H9 (cell line): ENCODE data around the gene STK17B. TPM values are rescaled to one million over a fixed set of nuclear protein-coding genes. Genes with fewer than 3 reads are reported as not detected.

Experiments used
- DNase-seq: peaks from one replicate; pipeline ENCODE4 v3.0.0-alpha.2; 2017
- H2AFZ ChIP-seq: one replicate; pipeline ENCODE4 v1.6.1; 2013; ENCODE audit warnings: mild to moderate bottlenecking, low read length, control low read depth, moderate library complexity
- H2AK5ac ChIP-seq: 2 replicates; pipeline ENCODE4 v1.6.1; 2013; ENCODE audit warnings: low read length, control low read depth, mixed read lengths; ENCODE audit not compliant: insufficient read length
- H2BK120ac ChIP-seq: one replicate; pipeline ENCODE4 v1.6.1; 2013; ENCODE audit warnings: low read depth, mild to moderate bottlenecking, low read length, control low read depth, inconsistent platforms; ENCODE audit not compliant: poor library complexity, severe bottlenecking
- H2BK12ac ChIP-seq: 2 replicates; pipeline ENCODE4 v1.6.1; 2013; ENCODE audit warnings: low read length, control low read depth, mixed read lengths, low read depth; ENCODE audit not compliant: insufficient read length
- H2BK15ac ChIP-seq: 2 replicates; pipeline ENCODE4 v1.6.1; 2013; ENCODE audit warnings: low read depth, low read length, control low read depth
- H2BK20ac ChIP-seq: one replicate; pipeline ENCODE4 v1.6.1; 2013; ENCODE audit warnings: low read depth, mild to moderate bottlenecking, low read length, control low read depth, inconsistent platforms; ENCODE audit not compliant: poor library complexity, severe bottlenecking
- H2BK5ac ChIP-seq: 2 replicates; pipeline ENCODE4 v1.6.1; 2013; ENCODE audit warnings: low read length, control low read depth, mixed read lengths; ENCODE audit not compliant: insufficient read length
- H3K14ac ChIP-seq: 2 replicates; pipeline ENCODE4 v1.6.1; 2013; ENCODE audit warnings: low read length, control low read depth; ENCODE audit not compliant: insufficient read depth
- H3K18ac ChIP-seq: 2 replicates; pipeline ENCODE4 v1.6.1; 2013; ENCODE audit warnings: low read depth, mild to moderate bottlenecking, mixed read lengths, low read length, control low read depth; ENCODE audit not compliant: insufficient read length
- H3K23ac ChIP-seq: 2 replicates; pipeline ENCODE4 v1.6.1; 2013; ENCODE audit warnings: low read length, control low read depth, mixed read lengths, low read depth; ENCODE audit not compliant: insufficient read length
- H3K23me2 ChIP-seq: 2 replicates; pipeline ENCODE4 v1.6.1; 2013; ENCODE audit warnings: low read depth, mild to moderate bottlenecking, mixed read lengths, low read length, control low read depth; ENCODE audit not compliant: insufficient read length, poor library complexity, severe bottlenecking
- H3K27ac ChIP-seq: 2 replicates; pipeline ENCODE4 v1.5.1; 2013; ENCODE audit warnings: low read length, control low read depth, mixed read lengths, low read depth; ENCODE audit not compliant: insufficient read length
- H3K27me3 ChIP-seq: 2 replicates; pipeline ENCODE4 v1.6.1; 2013; ENCODE audit warnings: low read length, control low read depth, inconsistent platforms; ENCODE audit not compliant: insufficient read depth
- H3K4ac ChIP-seq: 2 replicates; pipeline ENCODE4 v1.6.1; 2013; ENCODE audit warnings: low read depth, mild to moderate bottlenecking, control low read depth, inconsistent platforms, low read length, moderate library complexity
- H3K4me1 ChIP-seq: 2 replicates; pipeline ENCODE4 v1.6.1; 2013; ENCODE audit warnings: low read length, control low read depth, inconsistent platforms; ENCODE audit not compliant: insufficient read depth
- H3K4me2 ChIP-seq: 2 replicates; pipeline ENCODE4 v1.6.1; 2013; ENCODE audit warnings: low read length, control low read depth, mixed read lengths; ENCODE audit not compliant: insufficient read length, insufficient read depth
- H3K56ac ChIP-seq: 2 replicates; pipeline ENCODE4 v1.6.1; 2013; ENCODE audit warnings: low read depth, mild to moderate bottlenecking, mixed read lengths, low read length, control low read depth; ENCODE audit not compliant: insufficient read length
- H3K79me1 ChIP-seq: 2 replicates; pipeline ENCODE4 v1.6.1; 2013; ENCODE audit warnings: low read depth, mild to moderate bottlenecking, moderate library complexity, low read length, control low read depth, inconsistent platforms; ENCODE audit not compliant: insufficient read depth, poor library complexity, severe bottlenecking
- H3K79me2 ChIP-seq: 2 replicates; pipeline ENCODE4 v1.6.1; 2013; ENCODE audit warnings: low read length, control low read depth, inconsistent platforms; ENCODE audit not compliant: insufficient read depth
- H3K9ac ChIP-seq: 2 replicates; pipeline ENCODE4 v1.6.1; 2013; ENCODE audit warnings: low read length, control low read depth, mixed read lengths; ENCODE audit not compliant: insufficient read length; ENCODE audit errors: extremely low read depth
- H3K9me3 ChIP-seq: one replicate; pipeline ENCODE4 v1.6.1; 2013; ENCODE audit warnings: low read depth, low read length, inconsistent platforms; ENCODE audit not compliant: control insufficient read depth
- H3T11ph ChIP-seq: one replicate; pipeline ENCODE4 v1.6.1; 2013; ENCODE audit warnings: mild to moderate bottlenecking, low read length, control low read depth, inconsistent platforms
- H4K20me1 ChIP-seq: one replicate; pipeline ENCODE4 v1.6.1; 2013; ENCODE audit not compliant: control insufficient read depth, insufficient read length, insufficient read depth
- H4K5ac ChIP-seq: 2 replicates; pipeline ENCODE4 v1.6.1; 2013; ENCODE audit warnings: low read depth, mild to moderate bottlenecking, mixed read lengths, low read length, control low read depth; ENCODE audit not compliant: insufficient read length
- H4K8ac ChIP-seq: replicated peaks from 2 replicates; pipeline ENCODE4 v1.6.1; 2013; ENCODE audit warnings: low read length, control low read depth, mixed read lengths, low read depth; ENCODE audit not compliant: insufficient read length
- H4K91ac ChIP-seq: 2 replicates; pipeline ENCODE4 v1.6.1; 2013; ENCODE audit warnings: low read depth, mild to moderate bottlenecking, moderate library complexity, mixed read lengths, low read length, control low read depth; ENCODE audit not compliant: insufficient read length
- H3K27ac Mint-ChIP-seq, 3 experiments: 2 replicates in 2 of 3; 3 replicates in 1 of 3; pipeline ENCODE4 v1.8.0; 2020 to 2021; ENCODE audit warnings: mixed read lengths in 3 of 3, mild to moderate bottlenecking in 1 of 3, moderate library complexity in 1 of 3
- H3K27me3 Mint-ChIP-seq: 2 replicates; pipeline ENCODE4 v1.8.0; 2021; ENCODE audit warnings: low read depth, mild to moderate bottlenecking, moderate library complexity, mixed read lengths
- H3K36me3 Mint-ChIP-seq, 3 experiments: 2 replicates in 2 of 3; 3 replicates in 1 of 3; pipeline ENCODE4 v1.8.0; 2020 to 2021; ENCODE audit warnings: low read depth in 3 of 3, mixed read lengths in 3 of 3; ENCODE audit not compliant: insufficient read depth in 1 of 3
- H3K4me1 Mint-ChIP-seq, 2 experiments: 2 replicates each; pipeline ENCODE4 v1.8.0; 2020; ENCODE audit warnings: mixed read lengths in 2 of 2
- H3K4me3 Mint-ChIP-seq, 2 experiments: 2 replicates in 1 of 2; 3 replicates in 1 of 2; pipeline ENCODE4 v1.8.0; 2020 to 2021; ENCODE audit warnings: mild to moderate bottlenecking in 2 of 2, mixed read lengths in 2 of 2, moderate library complexity in 1 of 2
- H3K9me3 Mint-ChIP-seq, 2 experiments: 2 replicates in 1 of 2; 3 replicates in 1 of 2; pipeline ENCODE4 v1.8.0; 2020; ENCODE audit warnings: mild to moderate bottlenecking in 2 of 2, mixed read lengths in 2 of 2, moderate library complexity in 1 of 2
- CTCF ChIP-seq: fragments of 200-600 bp; sonication (generic); conservative IDR thresholded peaks from 3 replicates; pipeline ENCODE4 v1.8.0; 2021; ENCODE audit warnings: antibody characterized with exemption, mild to moderate bottlenecking
- WGBS: extraction: QIAGEN DNeasy Blood & Tissue Kit; methylation state at CpG from one replicate; pipeline ENCODE4 v1.1.7; 2013; ENCODE audit warnings: missing lambda C conversion rate, low lambda C conversion rate, mixed read lengths; ENCODE audit not compliant: insufficient read length; ENCODE audit errors: extremely low coverage; 5-methylcytosine and 5-hydroxymethylcytosine counted together
- total RNA-seq: library from RNA; stranded (reverse); gene quantifications from 2 replicates; pipeline ENCODE4 v1.2.1, GENCODE V29; 2021

Gene STK17B
- total RNA-seq, 1 experiment from 2014 or later: 6.1 TPM

- Histone ChIP-seq H2AK5ac (no peak overlapping the region), H3K4me1 (no peaks in the 10 kb centered on the region), H4K8ac (no peak overlapping the region), H2BK5ac (no peak overlapping the region), H4K20me1 (no peaks in the 10 kb centered on the region), H3K27me3 (no peaks in the 10 kb centered on the region), H2BK120ac (no peak overlapping the region), H3K27ac (no peak overlapping the region), H3K79me2 (no peaks in the 10 kb centered on the region), H3K56ac (no peak overlapping the region), H3K18ac (no peak overlapping the region), H4K91ac (no peak overlapping the region), H3K79me1 (no peaks in the 10 kb centered on the region), H3K4me2 (no peak overlapping the region), H3K4ac (no peak overlapping the region), H2BK15ac (no peak overlapping the region), H3K14ac (no peak overlapping the region), H3K23me2 (no peaks in the 10 kb centered on the region), H2BK20ac (no peak overlapping the region), H3K9ac (no peak overlapping the region), H3K9me3 (no peaks in the 10 kb centered on the region), H2BK12ac (no peak overlapping the region), H2AFZ (no peak overlapping the region), H3T11ph (no peak overlapping the region), H3K23ac (no peak overlapping the region), H4K5ac (no peak overlapping the region)
- no peak for TF ChIP-seq CTCF
- Mint-ChIP-seq H3K4me3 (no peak overlapping the region), H3K36me3 (peaks cover 4 to 30% (median 19%) of the 10 kb centered on the region in 3 experiments; a peak in 6 of 7 replicates), H3K27ac (no peak overlapping the region), H3K27me3 (no peaks in the 10 kb centered on the region), H3K9me3 (no peaks in the 10 kb centered on the region), H3K4me1 (no peaks in the 10 kb centered on the region)
- DNase-seq: no peak
- WGBS: no CpG with 5 or more reads among the region's 5 CpGs
Measured at GRCh38 chr2:196144513-196145126, 26.8 kb downstream of the STK17B start.
